ENCODE results near the gene PIGN. TPM values are rescaled to one million over a fixed set of nuclear protein-coding genes. Genes with fewer than 3 reads are reported as not detected.

Gene PIGN
- total RNA-seq, 6 experiments from 2014 or later, result 8.2 to 17.8 (median 13.0) TPM

DNA sequence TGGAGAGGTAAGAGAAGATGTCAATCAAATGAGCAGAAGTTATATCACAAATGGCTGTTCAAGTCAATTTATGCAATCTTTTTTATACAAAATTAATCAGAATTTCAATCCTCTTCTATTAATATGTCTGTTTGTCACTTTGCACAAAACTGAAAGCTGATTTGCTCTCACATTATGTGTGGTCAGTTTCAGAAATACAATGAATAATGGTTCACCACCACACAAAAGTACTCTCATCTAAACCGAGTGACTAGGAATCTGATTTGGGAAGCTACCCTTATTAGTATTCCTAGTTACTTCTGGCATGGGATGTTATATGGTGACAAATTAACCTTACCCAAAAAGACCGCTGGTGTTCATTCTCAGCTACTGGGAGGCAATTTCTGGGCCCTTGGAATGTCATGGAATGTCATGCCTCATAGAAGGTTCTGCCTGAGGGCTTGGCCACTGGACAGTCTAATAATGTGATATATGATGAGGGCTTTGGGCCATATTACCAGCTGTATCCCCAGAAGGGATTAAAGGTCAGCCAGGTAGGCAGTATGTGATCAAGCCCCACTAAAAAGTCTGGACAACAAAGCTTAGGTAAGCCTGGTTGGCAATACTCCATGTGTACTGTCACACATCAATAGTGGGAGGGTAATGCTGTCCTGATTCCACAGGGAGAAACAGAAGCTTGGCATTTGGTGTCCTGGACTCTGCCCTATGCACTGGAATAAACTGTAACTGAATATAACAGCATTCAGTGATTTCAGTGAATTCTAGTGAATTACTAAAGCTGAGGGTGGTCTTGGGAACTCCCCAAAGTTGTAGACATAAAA lies 113.2 kb downstream of the PIGN start:
- peak; percentile 99 to 100 (median 99) for ATAC-seq

DNA sequence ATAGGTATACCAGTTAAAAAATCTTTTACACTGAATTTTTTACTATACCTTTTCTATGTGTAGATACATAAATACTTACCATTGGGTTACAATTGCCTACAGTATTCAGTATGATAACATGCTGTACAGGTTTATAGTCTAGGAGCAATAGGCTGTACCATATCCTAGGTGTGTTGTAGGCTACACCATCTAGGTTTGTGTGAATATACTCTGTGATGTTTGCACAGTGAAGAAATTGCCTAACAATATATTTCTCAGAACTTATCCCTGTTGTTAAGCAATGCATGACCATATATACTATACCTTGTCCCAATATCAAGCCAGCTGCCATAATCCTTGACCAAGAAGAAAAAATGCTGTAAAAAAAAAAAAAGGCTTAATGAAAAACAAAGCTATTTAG lies 114.5 kb downstream of the PIGN start:
- TF ChIP-seq POLR2A (IDR thresholded peaks at IDR 0.05), result no peak
- TF ChIP-seq, protein P1, sequence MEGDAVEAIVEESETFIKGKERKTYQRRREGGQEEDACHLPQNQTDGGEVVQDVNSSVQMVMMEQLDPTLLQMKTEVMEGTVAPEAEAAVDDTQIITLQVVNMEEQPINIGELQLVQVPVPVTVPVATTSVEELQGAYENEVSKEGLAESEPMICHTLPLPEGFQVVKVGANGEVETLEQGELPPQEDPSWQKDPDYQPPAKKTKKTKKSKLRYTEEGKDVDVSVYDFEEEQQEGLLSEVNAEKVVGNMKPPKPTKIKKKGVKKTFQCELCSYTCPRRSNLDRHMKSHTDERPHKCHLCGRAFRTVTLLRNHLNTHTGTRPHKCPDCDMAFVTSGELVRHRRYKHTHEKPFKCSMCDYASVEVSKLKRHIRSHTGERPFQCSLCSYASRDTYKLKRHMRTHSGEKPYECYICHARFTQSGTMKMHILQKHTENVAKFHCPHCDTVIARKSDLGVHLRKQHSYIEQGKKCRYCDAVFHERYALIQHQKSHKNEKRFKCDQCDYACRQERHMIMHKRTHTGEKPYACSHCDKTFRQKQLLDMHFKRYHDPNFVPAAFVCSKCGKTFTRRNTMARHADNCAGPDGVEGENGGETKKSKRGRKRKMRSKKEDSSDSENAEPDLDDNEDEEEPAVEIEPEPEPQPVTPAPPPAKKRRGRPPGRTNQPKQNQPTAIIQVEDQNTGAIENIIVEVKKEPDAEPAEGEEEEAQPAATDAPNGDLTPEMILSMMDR (IDR thresholded peaks at IDR 0.05), result no peak
- Histone ChIP-seq H3K9me3 (no peaks in the 10 kb centered on the region), H3K27me3 (no peaks in the 10 kb centered on the region), H3K4me1 (peaks cover 0 to 6% (median 2%) of the 10 kb centered on the region in 4 donors), H3K36me3 (no peaks in the 10 kb centered on the region), H3K27ac (no peak overlapping the region), H3K4me3 (no peak overlapping the region)
- DNase-seq (no peak), ATAC-seq (no peak)
- intact Hi-C loops (cut with DNase I), result no loop called here

More for the DNA sequence above, 113.2 kb downstream of the PIGN start:
- TF ChIP-seq, protein P1 (IDR thresholded peaks at IDR 0.05), result no peak
- Histone ChIP-seq H3K27me3 (no peaks in the 10 kb centered on the region), H3K27ac (peak overlapping the region; percentile 56 to 73 (median 72)), H3K36me3 (no peaks in the 10 kb centered on the region), H3K9me3 (no peaks in the 10 kb centered on the region), H3K4me1 (peaks cover 0 to 6% (median 2%) of the 10 kb centered on the region in 4 donors), H3K4me3 (no peak overlapping the region)
- peak in 1 of 3 donors; percentile 85 for DNase-seq
- WGBS (ENCODE audit: insufficient coverage, low coverage, low lambda C conversion rate, missing lambda C conversion rate), result 84% methylated on average over 2 of the region's 2 CpGs
- intact Hi-C loops (cut with DNase I), result no loop called here

DNA sequence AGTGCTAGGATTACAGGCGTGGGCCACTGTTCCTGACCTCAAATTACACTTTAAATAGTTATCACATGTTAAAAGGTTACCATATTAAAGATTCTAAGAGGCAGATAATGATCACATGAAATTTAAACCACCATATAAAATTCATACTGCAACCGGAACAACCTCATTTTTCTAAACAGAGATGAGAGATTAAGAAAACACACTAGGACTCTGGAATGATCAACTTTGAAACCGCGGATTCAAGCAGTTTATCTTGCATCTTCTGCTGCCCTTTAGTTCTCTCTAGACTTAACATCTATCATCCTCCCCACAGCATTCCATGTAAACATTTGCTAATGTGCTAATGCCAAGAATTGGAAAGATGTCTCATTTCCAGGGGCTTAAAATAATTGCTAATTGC lies 115.8 kb downstream of the PIGN start:
- DNase-seq (no peak), ATAC-seq (no peak)
- Histone ChIP-seq H3K36me3 (no peaks in the 10 kb centered on the region), H3K27ac (no peak overlapping the region), H3K9me3 (no peaks in the 10 kb centered on the region), H3K4me3 (no peak overlapping the region), H3K27me3 (no peaks in the 10 kb centered on the region), H3K4me1 (peaks cover 0 to 6% (median 2%) of the 10 kb centered on the region in 4 donors)
- 89% methylated on average over 4 of the region's 4 CpGs for WGBS (ENCODE audit: insufficient coverage, low coverage, low lambda C conversion rate, missing lambda C conversion rate)
- intact Hi-C loops (cut with DNase I), result no loop called here
- TF ChIP-seq POLR2A (IDR thresholded peaks at IDR 0.05), result no peak
- TF ChIP-seq, protein P1 (IDR thresholded peaks at IDR 0.05), result no peak

DNA sequence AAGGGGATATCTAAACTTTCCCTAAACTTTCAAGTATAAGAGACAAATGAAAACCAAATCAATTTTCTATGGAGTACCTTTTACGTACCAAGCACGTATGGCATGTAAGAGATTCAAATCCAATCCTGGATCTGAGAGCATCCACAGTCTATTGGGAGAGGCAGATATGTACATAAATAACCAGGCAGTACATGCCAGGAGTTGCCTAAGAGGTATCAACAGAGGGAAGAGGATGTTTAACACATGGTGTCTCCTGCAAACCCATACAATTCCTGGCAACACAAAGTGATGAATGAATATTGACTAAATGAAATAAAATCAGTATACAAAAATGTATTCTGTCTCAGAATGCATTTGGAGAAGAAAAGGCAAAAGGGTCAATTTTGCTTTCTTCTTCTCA lies 116.6 kb downstream of the PIGN start:
- no peaks in the 10 kb centered on the region for H3K27me3 ChIP-seq
- ATAC-seq, result no peak
- peaks cover 0 to 6% (median 2%) of the 10 kb centered on the region in 4 donors for H3K4me1 ChIP-seq
- H3K9me3 ChIP-seq, result no peaks in the 10 kb centered on the region
- H3K4me3 ChIP-seq, result no peak overlapping the region
- intact Hi-C loops (cut with DNase I), result no loop called here
- WGBS (ENCODE audit: insufficient coverage, low coverage, low lambda C conversion rate, missing lambda C conversion rate), result 90% methylated on average over 2 of the region's 2 CpGs
- no peaks in the 10 kb centered on the region for H3K36me3 ChIP-seq
- TF ChIP-seq, protein P1 (IDR thresholded peaks at IDR 0.05), result no peak
- no peak for TF ChIP-seq POLR2A (IDR thresholded peaks at IDR 0.05)
- no peak for DNase-seq
- no peak overlapping the region for H3K27ac ChIP-seq
